BJ (cell line): Measurements from ENCODE around the gene SESN3. TPM values are rescaled to one million over a fixed set of nuclear protein-coding genes. Genes with fewer than 3 reads are reported as not detected.
"Not testable (repeated sequence)": the region's sequence is repeated elsewhere in the genome, so short reads cannot be mapped to it uniquely, and the experiment has no call there.

Experiments
- CTCF ChIA-PET: fragments of 350-600 bp; formaldehyde crosslinking; extraction: SDS; loops from one replicate; lab custom pipeline; 2021; ENCODE audit warnings: antibody characterized with exemption, inconsistent platforms; lab: Yijun Ruan, JAX
- POLR2A ChIA-PET: fragments of 300-600 bp; sonication (Branson Sonifier 250); formaldehyde crosslinking; extraction: SDS; loops from one replicate; lab custom pipeline; 2021; ENCODE audit warnings: antibody characterized with exemption; lab: Charles Lee
- DNase-seq: peaks from one replicate; pipeline ENCODE4 v3.0.0-alpha.2; 2011; ENCODE audit warnings: low read depth
- H3K27me3 ChIP-seq: 2 replicates; pipeline ENCODE4 v1.6.0; 2011; ENCODE audit warnings: low read length; ENCODE audit not compliant: control insufficient read depth, insufficient read depth
- H3K36me3 ChIP-seq: 2 replicates; pipeline ENCODE4 v1.5.1; 2011; ENCODE audit warnings: low read length; ENCODE audit not compliant: control insufficient read depth, insufficient read depth
- H3K4me3 ChIP-seq: 2 replicates; pipeline ENCODE4 v1.5.1; 2011; ENCODE audit warnings: low read depth, mild to moderate bottlenecking, control low read depth, low read length
- polyA minus RNA-seq: library from RNA; depleted of rRNA, polyadenylated mRNA; stranded (reverse); fragments of >200 nt; gene quantifications from 2 replicates; pipeline ENCODE4 v1.2.3, GENCODE V29; 2011; rRNA and poly(A)+ RNA removed
- polyA plus RNA-seq: library from polyadenylated mRNA; depleted of rRNA; stranded (reverse); fragments of >200 nt; gene quantifications from 2 replicates; pipeline ENCODE4 v1.2.3, GENCODE V29; 2011; rRNA removed
- TF ChIP-seq, protein P1 (sequence below): IDR thresholded peaks from 2 replicates; pipeline ENCODE4 v1.5.1; 2011; ENCODE audit warnings: low read depth, mild to moderate bottlenecking, control low read depth, inconsistent platforms, low read length, moderate library complexity; ENCODE audit not compliant: insufficient read depth

The SESN3 gene
- 0.31 and 0.48 TPM in 2 replicates for polyA plus RNA-seq
- polyA minus RNA-seq, result 0.57 and 0.72 TPM in 2 replicates

DNA sequence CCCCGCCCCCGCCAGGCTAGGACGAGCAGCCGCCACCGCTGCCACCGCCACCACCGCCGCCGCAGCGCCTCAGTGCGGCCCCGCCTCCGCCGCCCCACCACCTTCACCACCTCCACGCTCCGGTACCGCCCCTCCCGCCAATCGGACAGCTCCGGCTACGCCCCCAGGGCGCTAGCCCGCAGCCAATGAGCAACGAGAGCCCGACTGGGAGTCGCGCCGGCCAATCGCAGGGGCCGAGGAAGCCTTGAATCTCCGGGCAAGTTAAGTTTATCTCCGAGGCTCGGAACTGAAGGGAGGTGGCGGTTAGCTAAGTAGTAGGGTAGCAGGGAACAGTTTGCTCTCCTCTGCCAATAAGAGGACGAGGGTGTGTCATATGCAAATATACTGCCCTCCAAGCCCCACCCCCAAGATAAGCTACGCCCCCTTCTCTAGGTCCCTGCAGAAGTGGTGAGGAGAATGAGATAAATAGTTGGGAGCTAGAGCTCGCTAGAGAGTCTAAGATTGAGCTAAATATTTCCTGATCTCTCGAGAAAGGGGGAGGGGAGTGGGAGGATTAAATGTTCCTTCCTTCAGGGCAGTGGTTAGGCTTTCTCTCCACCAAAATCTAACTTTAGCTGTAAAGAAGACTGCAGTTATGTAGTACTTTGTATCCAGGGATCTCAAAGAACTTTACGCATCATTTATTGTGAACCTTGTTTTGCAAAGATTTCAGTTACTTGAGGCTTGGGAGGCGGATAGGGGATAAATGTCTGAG, at the start of gene SESN3:
TSS of gene SESN3 (minus strand) at position 76 of the 754 bp plus-strand sequence. CDS start 342 bp downstream, outside the sequence.
- peak within 1 kb of the TSS; percentile 52 for H3K4me3 ChIP-seq
- peak; percentile 92 for DNase-seq
- peaks cover 14% of the 10 kb centered on the region for H3K27me3 ChIP-seq
- CTCF ChIA-PET, result interaction anchor here (0.7 to 1.2 kb wide), 2 partner anchors 12 to 474 kb away, joined by 3 to 7 read pairs; no protein-coding TSS in a partner anchor
- no peaks in the 10 kb centered on the region for H3K36me3 ChIP-seq
- POLR2A ChIA-PET, result interaction anchor here (0.6 to 0.7 kb wide), 2 partner anchors 406 to 916 kb away, joined by 3 read pairs; no protein-coding TSS in a partner anchor
- TF ChIP-seq, protein P1, sequence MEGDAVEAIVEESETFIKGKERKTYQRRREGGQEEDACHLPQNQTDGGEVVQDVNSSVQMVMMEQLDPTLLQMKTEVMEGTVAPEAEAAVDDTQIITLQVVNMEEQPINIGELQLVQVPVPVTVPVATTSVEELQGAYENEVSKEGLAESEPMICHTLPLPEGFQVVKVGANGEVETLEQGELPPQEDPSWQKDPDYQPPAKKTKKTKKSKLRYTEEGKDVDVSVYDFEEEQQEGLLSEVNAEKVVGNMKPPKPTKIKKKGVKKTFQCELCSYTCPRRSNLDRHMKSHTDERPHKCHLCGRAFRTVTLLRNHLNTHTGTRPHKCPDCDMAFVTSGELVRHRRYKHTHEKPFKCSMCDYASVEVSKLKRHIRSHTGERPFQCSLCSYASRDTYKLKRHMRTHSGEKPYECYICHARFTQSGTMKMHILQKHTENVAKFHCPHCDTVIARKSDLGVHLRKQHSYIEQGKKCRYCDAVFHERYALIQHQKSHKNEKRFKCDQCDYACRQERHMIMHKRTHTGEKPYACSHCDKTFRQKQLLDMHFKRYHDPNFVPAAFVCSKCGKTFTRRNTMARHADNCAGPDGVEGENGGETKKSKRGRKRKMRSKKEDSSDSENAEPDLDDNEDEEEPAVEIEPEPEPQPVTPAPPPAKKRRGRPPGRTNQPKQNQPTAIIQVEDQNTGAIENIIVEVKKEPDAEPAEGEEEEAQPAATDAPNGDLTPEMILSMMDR, result no peak

DNA sequence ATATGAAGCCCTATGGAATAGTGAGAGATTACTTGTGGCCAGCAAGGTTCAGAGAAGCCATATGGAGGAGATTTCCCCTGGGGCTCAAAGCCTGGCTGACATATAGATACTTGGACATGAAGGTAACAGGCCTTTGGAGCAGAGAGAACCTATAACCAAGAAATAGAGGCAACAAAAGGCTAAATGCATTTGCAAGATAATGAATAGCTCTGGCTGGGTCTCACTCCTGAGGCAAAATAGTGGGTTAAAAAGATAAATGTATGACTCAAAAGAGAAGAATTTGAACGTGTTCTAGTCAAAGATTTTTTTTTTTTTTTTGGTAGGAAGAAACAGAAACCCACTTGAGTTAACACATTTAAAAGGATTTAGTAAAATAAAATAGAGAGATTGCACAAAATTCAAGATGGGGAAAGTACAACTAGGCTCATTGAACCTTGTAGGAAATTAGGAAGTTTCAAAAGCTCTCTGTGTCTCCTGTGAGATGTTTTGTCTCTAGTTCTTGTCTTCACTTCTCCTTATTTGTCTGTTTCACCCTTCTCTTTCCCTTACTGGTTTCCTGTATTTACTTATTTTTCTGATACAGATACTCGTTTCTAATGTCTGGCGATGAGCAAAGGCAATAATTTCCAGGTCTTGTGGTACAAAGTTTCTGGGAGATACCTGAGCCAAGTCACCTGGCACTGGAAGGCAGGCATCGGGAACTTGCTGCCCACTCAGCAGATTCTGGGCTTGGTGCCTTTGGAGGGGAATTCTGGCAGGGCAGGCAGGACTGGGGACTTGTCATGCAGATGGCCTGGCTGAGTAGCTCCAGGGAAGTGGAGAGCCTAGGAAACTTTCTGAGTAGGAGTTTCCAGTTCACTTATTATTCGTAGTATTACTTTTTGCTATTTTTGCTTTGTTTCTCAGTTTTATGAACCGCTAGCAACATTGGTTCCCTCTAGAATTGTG, 49.2 kb upstream of the SESN3 start:
- CTCF ChIA-PET, result no interaction called here
- DNase-seq, result no peak
- TF ChIP-seq, protein P1, result no peak
- Histone ChIP-seq H3K27me3 (peaks cover 1% of the 10 kb centered on the region; the same call in 1 of the 2 replicates), H3K4me3 (no peak overlapping the region), H3K36me3 (no peaks in the 10 kb centered on the region)
- POLR2A ChIA-PET, result no interaction called here

DNA sequence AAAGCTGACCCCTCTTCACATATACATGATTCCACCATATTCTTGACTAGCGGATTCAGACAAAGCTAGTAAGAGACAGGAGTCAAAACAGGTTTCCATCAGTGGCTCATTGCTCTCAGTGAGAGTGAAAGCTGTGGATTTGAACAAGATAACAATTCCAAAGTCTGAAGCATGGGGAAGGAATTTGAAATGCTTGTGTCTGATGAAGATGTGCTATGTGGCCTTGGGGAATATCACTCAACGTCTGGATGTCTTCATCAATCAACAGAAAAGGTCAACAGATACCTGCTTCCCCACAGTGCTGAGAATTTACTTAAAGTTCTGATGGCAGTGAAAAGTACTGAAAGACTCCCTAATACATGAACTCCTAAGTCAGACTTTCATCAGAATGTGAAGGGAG, 46.9 kb upstream of the SESN3 start:
- Histone ChIP-seq H3K4me3 (no peak overlapping the region), H3K36me3 (no peaks in the 10 kb centered on the region), H3K27me3 (peaks cover 1% of the 10 kb centered on the region; the same call in 1 of the 2 replicates)
- TF ChIP-seq, protein P1, result no peak
- no peak for DNase-seq
- ChIA-PET CTCF (no interaction called here), POLR2A (no interaction called here)

DNA sequence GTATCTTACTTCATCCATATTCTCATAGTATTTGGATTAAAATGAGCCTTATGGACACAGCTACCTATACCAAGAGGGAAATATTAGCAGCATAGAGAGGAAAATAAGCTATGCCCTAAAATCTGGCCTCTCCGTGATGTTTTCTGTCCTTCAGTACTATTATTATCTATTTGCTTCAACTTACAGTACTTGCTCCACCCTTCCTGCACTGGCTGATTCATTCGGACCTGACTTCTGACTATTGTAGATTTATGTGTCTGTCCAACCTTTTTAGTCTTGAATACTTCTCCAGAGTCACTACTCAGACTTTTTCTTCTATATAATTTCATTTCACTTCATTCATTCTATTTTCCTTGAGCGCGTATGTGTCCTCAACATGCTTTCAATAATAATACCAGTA, 45.1 kb upstream of the SESN3 start:
- TF ChIP-seq, protein P1, result no peak
- Histone ChIP-seq H3K4me3 (no peak overlapping the region), H3K27me3 (peaks cover 1% of the 10 kb centered on the region; the same call in 1 of the 2 replicates), H3K36me3 (no peaks in the 10 kb centered on the region)
- no peak for DNase-seq
- ChIA-PET CTCF (no interaction called here), POLR2A (no interaction called here)

DNA sequence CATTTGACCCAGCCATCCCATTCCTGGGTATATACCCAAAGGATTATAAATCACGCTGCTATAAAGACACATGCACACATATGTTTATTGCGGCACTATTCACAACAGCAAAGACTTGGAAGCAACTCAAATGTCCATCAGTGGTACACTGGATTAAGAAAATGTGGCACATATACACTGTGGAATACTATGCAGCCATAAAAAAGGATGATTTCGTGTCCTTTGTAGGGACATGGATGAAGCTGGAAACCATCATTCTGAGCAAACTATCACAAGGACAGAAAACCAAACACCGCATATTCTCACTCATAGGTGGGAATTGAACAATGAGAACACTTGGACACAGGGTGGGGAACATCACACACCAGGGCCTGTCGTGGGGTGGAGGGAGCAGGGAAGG, 42.6 kb upstream of the SESN3 start:
- DNase-seq, H3K36me3 ChIP-seq, CTCF ChIA-PET: not testable (repeated sequence)

More for the DNA sequence above, 42.6 kb upstream of the SESN3 start:
- POLR2A ChIA-PET, H3K27me3 ChIP-seq, H3K4me3 ChIP-seq: not testable (repeated sequence)
